OCI-LY1 (cell line): ENCODE results near the gene LGMN.

ENCODE experiments used
- H2AFZ ChIP-seq: fragments of 200-600 bp; sonication (generic), shearing (Covaris generic); 2 replicates; pipeline ENCODE4 v1.6.0; 2014; ENCODE audit warnings: antibody characterized with exemption, mild to moderate bottlenecking, low read length
- H3F3A ChIP-seq: fragments of 200-600 bp; sonication (generic), shearing (Covaris generic); 2 replicates; pipeline ENCODE4 v1.6.0; 2014; ENCODE audit warnings: mild to moderate bottlenecking, antibody characterized with exemption, low read length, moderate library complexity; ENCODE audit not compliant: insufficient read depth
- H3K27ac ChIP-seq: fragments of 200-600 bp; sonication (generic); 2 replicates; pipeline ENCODE4 v1.5.1; 2014; ENCODE audit warnings: low read length, mixed run types, mild to moderate bottlenecking, low read depth; ENCODE audit not compliant: poor library complexity, severe bottlenecking
- H3K27me3 ChIP-seq: fragments of 200-600 bp; sonication (generic); 2 replicates; pipeline ENCODE4 v1.6.0; 2014; ENCODE audit warnings: antibody characterized with exemption, mild to moderate bottlenecking, low read length, moderate library complexity; ENCODE audit not compliant: insufficient read depth
- H3K36me3 ChIP-seq: fragments of 200-600 bp; sonication (generic); 2 replicates; pipeline ENCODE4 v1.6.1; 2014; ENCODE audit warnings: mild to moderate bottlenecking, antibody characterized with exemption, low read length, moderate library complexity, mixed read lengths; ENCODE audit not compliant: insufficient read depth
- H3K4me1 ChIP-seq: fragments of 200-600 bp; sonication (generic); 2 replicates; pipeline ENCODE4 v1.5.1; 2014; ENCODE audit warnings: mild to moderate bottlenecking, low read length, moderate library complexity; ENCODE audit not compliant: insufficient read depth, severe bottlenecking
- H3K4me2 ChIP-seq: fragments of 200-600 bp; sonication (generic), shearing (Covaris generic); 2 replicates; pipeline ENCODE4 v1.6.1; 2014; ENCODE audit warnings: low read length
- H3K4me3 ChIP-seq: fragments of 200-600 bp; sonication (generic); 2 replicates; pipeline ENCODE4 v1.5.1; 2014; ENCODE audit warnings: low read length, low read depth, mild to moderate bottlenecking, mixed read lengths; ENCODE audit not compliant: poor library complexity, severe bottlenecking
- H3K79me2 ChIP-seq: fragments of 200-600 bp; shearing (Covaris generic); 2 replicates; pipeline ENCODE4 v1.6.1; 2016; ENCODE audit warnings: mixed run types, low read length, mixed read lengths; ENCODE audit not compliant: insufficient read depth
- H3K9ac ChIP-seq: fragments of 200-600 bp; sonication (generic), shearing (Covaris generic); 2 replicates; pipeline ENCODE4 v1.6.1; 2014; ENCODE audit warnings: mild to moderate bottlenecking, low read length, mixed read lengths
- H3K9me2 ChIP-seq: fragments of 200-600 bp; sonication (generic), shearing (Covaris generic); 2 replicates; pipeline ENCODE4 v1.6.1; 2014; ENCODE audit warnings: low read depth, mild to moderate bottlenecking, low read length, mixed read lengths
- H3K9me3 ChIP-seq: fragments of 200-600 bp; shearing (Covaris generic); 2 replicates; pipeline ENCODE4 v1.6.1; 2014; ENCODE audit warnings: low read length, mixed read lengths
- H4K20me1 ChIP-seq: fragments of 200-600 bp; sonication (generic), shearing (Covaris generic); 2 replicates; pipeline ENCODE4 v1.6.0; 2016; ENCODE audit warnings: mild to moderate bottlenecking, low read length; ENCODE audit not compliant: insufficient read depth
- CTCF ChIP-seq: fragments of 200-600 bp; sonication (generic), shearing (Covaris generic); IDR thresholded peaks from 2 replicates; pipeline ENCODE4 v1.5.1; 2017; ENCODE audit warnings: mild to moderate bottlenecking, antibody characterized with exemption, low read length, moderate library complexity, mixed read lengths
- EZH2 ChIP-seq: fragments of 200-600 bp; sonication (generic), shearing (Covaris generic); IDR thresholded peaks from 2 replicates; pipeline ENCODE4 v1.8.0; 2017; ENCODE audit warnings: borderline replicate concordance, mixed run types, mild to moderate bottlenecking, antibody characterized with exemption, low read length, moderate library complexity, mixed read lengths

Gene LGMN

GRCh38 chr14:92787554-92787953 is 39.1 kb upstream of the LGMN start:
- no peak overlapping the region for H2AFZ ChIP-seq
- no peak overlapping the region for H3K27ac ChIP-seq
- no peak overlapping the region for H3K4me2 ChIP-seq
- TF ChIP-seq EZH2, result no peak
- no peak for TF ChIP-seq CTCF
- H3K4me1 ChIP-seq, result no peaks in the 10 kb centered on the region
- no peaks in the 10 kb centered on the region for H4K20me1 ChIP-seq
- H3F3A ChIP-seq, result no peaks in the 10 kb centered on the region
- H3K9ac ChIP-seq, result no peak overlapping the region
- H3K36me3 ChIP-seq, result no peaks in the 10 kb centered on the region
- H3K9me2 ChIP-seq, result no peaks in the 10 kb centered on the region
- no peaks in the 10 kb centered on the region for H3K79me2 ChIP-seq
- H3K9me3 ChIP-seq, result peaks cover 6% of the 10 kb centered on the region; the same call in 1 of the 2 replicates
- no peaks in the 10 kb centered on the region for H3K27me3 ChIP-seq
- no peak overlapping the region for H3K4me3 ChIP-seq

DNA sequence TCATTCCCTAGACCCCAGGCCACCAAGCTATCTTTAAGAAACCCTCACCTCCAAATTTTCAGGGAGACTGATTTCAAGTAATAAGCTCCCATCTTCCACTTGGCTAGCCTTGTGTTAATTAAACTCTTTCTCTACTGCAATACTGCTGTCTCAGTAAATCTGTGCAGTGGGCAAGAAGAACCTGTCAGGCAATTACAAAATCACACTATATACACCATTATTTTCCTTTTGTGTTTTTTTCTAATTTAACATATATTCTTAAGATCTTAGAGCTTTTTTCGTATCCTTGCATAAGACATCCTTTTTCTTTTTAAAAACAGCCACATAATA is 38.0 kb upstream of the LGMN start:
- H3K4me3 ChIP-seq, result no peak overlapping the region
- H3K9me2 ChIP-seq, result no peaks in the 10 kb centered on the region
- no peak overlapping the region for H3K4me2 ChIP-seq

GRCh38 chr14:92785667-92786426 is 37.4 kb upstream of the LGMN start:
- Histone ChIP-seq H3K9me3 (peaks cover 6% of the 10 kb centered on the region; the same call in 1 of the 2 replicates), H4K20me1 (no peaks in the 10 kb centered on the region), H3K9ac (no peak overlapping the region), H3K4me2 (no peak overlapping the region), H3K79me2 (no peaks in the 10 kb centered on the region), H3K4me3 (no peak overlapping the region), H3K36me3 (no peaks in the 10 kb centered on the region), H3K27me3 (no peaks in the 10 kb centered on the region), H3K27ac (no peak overlapping the region), H3K4me1 (no peaks in the 10 kb centered on the region), H2AFZ (no peak overlapping the region), H3K9me2 (no peaks in the 10 kb centered on the region), H3F3A (no peaks in the 10 kb centered on the region)
- TF ChIP-seq CTCF (no peak), EZH2 (no peak)

More for the DNA sequence above, 38.0 kb upstream of the LGMN start:
- H3F3A ChIP-seq, result no peaks in the 10 kb centered on the region
- H3K36me3 ChIP-seq, result no peaks in the 10 kb centered on the region
- no peak overlapping the region for H3K27ac ChIP-seq
- H4K20me1 ChIP-seq, result no peaks in the 10 kb centered on the region
- H3K9me3 ChIP-seq, result peaks cover 6% of the 10 kb centered on the region; the same call in 1 of the 2 replicates
- TF ChIP-seq CTCF, result no peak
- no peak overlapping the region for H3K9ac ChIP-seq
- no peak overlapping the region for H2AFZ ChIP-seq
- H3K27me3 ChIP-seq, result no peaks in the 10 kb centered on the region
- H3K79me2 ChIP-seq, result no peaks in the 10 kb centered on the region
- no peaks in the 10 kb centered on the region for H3K4me1 ChIP-seq
